ENCODE results near the gene SPOUT1. TPM values are rescaled to one million over a fixed set of nuclear protein-coding genes. Genes with fewer than 3 reads are reported as not detected.

SPOUT1 gene
- 12.3 and 22.8 TPM in 2 replicates for total RNA-seq

GRCh38 chr9:128829477-128830251 lies at the start of gene SPOUT1:
Gene SPOUT1 (minus strand): TSS chr9:128829794. CDS start chr9:128829780, 14 bp downstream.

GRCh38 chr9:128818099-128818838 lies 11.3 kb downstream of the SPOUT1 start, which contains the start of gene ENDOG:
Gene ENDOG (plus strand): TSS chr9:128818500. CDS start chr9:128818685, 185 bp downstream.

DNA sequence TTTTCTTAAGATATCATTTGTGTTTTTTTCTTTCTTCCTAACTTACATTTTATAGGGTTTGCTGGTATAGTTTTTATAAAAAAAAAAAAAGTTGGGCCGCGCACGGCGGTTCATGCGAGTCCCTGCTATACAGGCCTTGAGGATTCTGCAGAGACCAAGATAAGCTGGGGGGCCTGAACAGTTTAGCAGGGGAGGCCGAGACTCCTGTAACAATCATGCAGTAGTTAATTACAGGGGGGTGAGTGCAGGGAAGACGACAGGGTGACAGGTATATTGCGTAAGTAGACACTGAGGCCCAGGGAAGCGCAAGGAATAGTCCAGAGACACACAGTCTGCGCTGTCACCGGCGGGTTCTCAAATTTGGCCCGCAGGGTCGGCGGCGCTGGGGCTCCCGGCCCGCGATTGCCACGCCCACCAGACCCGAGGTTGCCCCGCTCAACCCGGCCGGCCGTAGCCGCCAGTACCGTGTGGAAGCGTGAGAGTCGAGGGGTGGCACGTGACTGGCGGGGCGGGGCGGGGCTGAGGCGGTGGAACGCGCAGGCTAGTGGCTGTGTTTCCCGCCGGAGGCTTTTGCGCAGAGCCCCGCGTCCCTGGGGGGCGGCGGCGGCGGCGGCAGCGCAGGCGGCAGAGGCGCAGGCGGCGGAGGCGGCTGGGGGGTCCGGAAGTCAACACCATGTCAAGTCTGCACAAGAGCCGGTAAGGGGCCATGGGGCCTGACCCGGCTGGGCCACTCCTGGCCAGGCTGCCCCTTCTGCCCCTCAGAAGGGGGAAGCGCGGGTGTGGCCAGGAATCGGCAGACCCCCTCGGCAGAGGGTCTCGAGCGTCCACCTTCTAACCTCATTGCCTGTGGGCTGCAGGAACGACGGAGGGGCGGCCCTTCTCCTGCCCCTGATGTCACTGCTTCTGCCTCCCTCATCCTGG lies 42.7 kb downstream of the SPOUT1 start, which contains the start of gene TBC1D13:
Gene TBC1D13 (plus strand): TSS at position 573 of the 921 bp plus-strand sequence. CDS start 101 bp downstream, at position 674.

GRCh38 chr9:128771745-128772519 lies 57.7 kb downstream of the SPOUT1 start, which contains the start of gene ZER1:
Gene ZER1 (minus strand): TSS chr9:128771927. CDS start chr9:128755565, 16,362 bp downstream.

Other genes starting within 250 kb of the SPOUT1 start
- gene DYNC2I2, start 172.9 kb downstream of the SPOUT1 start, total RNA-seq = 41.7 and 43.1 TPM in 2 replicates
- 528 and 661 TPM in 2 replicates for gene SET, start 140.6 kb downstream of the SPOUT1 start, total RNA-seq
- 1.7 and 2.1 TPM in 2 replicates for gene PKN3, start 127.3 kb downstream of the SPOUT1 start, total RNA-seq
- gene ZDHHC12, start 105.7 kb downstream of the SPOUT1 start, total RNA-seq = 44.3 and 58.0 TPM in 2 replicates
- gene ZER1, start 57.9 kb downstream of the SPOUT1 start, total RNA-seq = 15.8 and 23.4 TPM in 2 replicates
- gene TBC1D13, start 42.5 kb downstream of the SPOUT1 start, total RNA-seq = 5.5 and 10.7 TPM in 2 replicates
- 79.5 and 82.5 TPM in 2 replicates for gene ENDOG, start 11.3 kb downstream of the SPOUT1 start, total RNA-seq
- 12.5 and 24.1 TPM in 2 replicates for gene KYAT1, start 52.2 kb upstream of the SPOUT1 start, total RNA-seq
- gene LRRC8A, start 52.3 kb upstream of the SPOUT1 start, total RNA-seq = 254 and 316 TPM in 2 replicates
- gene PHYHD1, start 91.2 kb upstream of the SPOUT1 start, total RNA-seq = 1.1 and 13.3 TPM in 2 replicates
- 21.1 and 21.7 TPM in 2 replicates for gene DOLK, start 117.8 kb upstream of the SPOUT1 start, total RNA-seq
- gene NUP188, start 117.9 kb upstream of the SPOUT1 start, total RNA-seq = 34.7 and 45.1 TPM in 2 replicates
- 46.0 and 60.0 TPM in 2 replicates for gene SH3GLB2, start 198.5 kb upstream of the SPOUT1 start, total RNA-seq
- 18.8 and 21.2 TPM in 2 replicates for gene MIGA2, start 206.8 kb upstream of the SPOUT1 start, total RNA-seq